WTC11 (cell line): ENCODE results near the gene BPI. TPM values are rescaled to one million over a fixed set of nuclear protein-coding genes. Genes with fewer than 3 reads are reported as not detected.

ENCODE experiments used
- ATAC-seq: fragments of 200-7000 bp; cut with Tn5 transposase; 2 replicates; pipeline ENCODE4 v1.10.0; 2021; ENCODE audit warnings: mild to moderate bottlenecking, moderate library complexity
- CTCF ChIA-PET: fragments of 300-600 bp; sonication (Branson Sonifier 250); formaldehyde crosslinking; loops from one replicate; lab custom pipeline; 2021; ENCODE audit warnings: antibody characterized with exemption; lab: Charles Lee
- POLR2A ChIA-PET: fragments of 350-600 bp; sonication (Branson Sonifier 250); formaldehyde crosslinking; loops from one replicate; lab custom pipeline; 2021; ENCODE audit warnings: antibody characterized with exemption; lab: Charles Lee
- DNase-seq: peaks from one replicate; pipeline ENCODE4 v3.0.0; 2021; ENCODE audit warnings: low spot score
- H3K27ac Mint-ChIP-seq: 2 replicates; pipeline ENCODE4 v1.8.0; 2021; ENCODE audit warnings: mixed read lengths
- H3K27me3 Mint-ChIP-seq: 2 replicates; pipeline ENCODE4 v1.8.0; 2021; ENCODE audit warnings: low read depth, mild to moderate bottlenecking, moderate library complexity, mixed read lengths
- H3K36me3 Mint-ChIP-seq: 2 replicates; pipeline ENCODE4 v1.8.0; 2021; ENCODE audit warnings: mixed read lengths
- H3K4me1 Mint-ChIP-seq: 2 replicates; pipeline ENCODE4 v1.8.0; 2022; ENCODE audit warnings: mixed read lengths
- H3K4me3 Mint-ChIP-seq: 2 replicates; pipeline ENCODE4 v1.8.0; 2021; ENCODE audit warnings: mild to moderate bottlenecking, moderate library complexity, mixed read lengths
- H3K9me3 Mint-ChIP-seq: 2 replicates; pipeline ENCODE4 v1.8.0; 2021; ENCODE audit warnings: mixed read lengths
- AR ChIP-seq: fragments of 250-450 bp; sonication (Bioruptor Pico); IDR thresholded peaks from 2 replicates; pipeline ENCODE4 v1.9.0; 2021; ENCODE audit warnings: mild to moderate bottlenecking
- E2F4 ChIP-seq: sonication (generic); formaldehyde crosslinking; IDR thresholded peaks from 2 replicates; pipeline ENCODE4 v1.8.1; 2022; ENCODE audit warnings: low read depth, mild to moderate bottlenecking, moderate library complexity, missing genetic modification reagents, borderline replicate concordance
- FOXJ3 ChIP-seq: sonication (generic); formaldehyde crosslinking; IDR thresholded peaks from 2 replicates; pipeline ENCODE4 v1.9.0; 2021; ENCODE audit warnings: missing genetic modification reagents, mild to moderate bottlenecking, borderline replicate concordance
- FOXP1 ChIP-seq: sonication (generic); formaldehyde crosslinking; IDR thresholded peaks from 2 replicates; pipeline ENCODE4 v1.8.0; 2022; ENCODE audit warnings: missing genetic modification reagents, mild to moderate bottlenecking, moderate library complexity, borderline replicate concordance
- FOXP4 ChIP-seq: sonication (generic); formaldehyde crosslinking; IDR thresholded peaks from 2 replicates; pipeline ENCODE4 v1.8.0; 2022; ENCODE audit warnings: mild to moderate bottlenecking, missing genetic modification reagents
- GTF2I ChIP-seq: fragments of 250-450 bp; sonication (Bioruptor Pico); conservative IDR thresholded peaks from 2 replicates; pipeline ENCODE4 v1.4.0; 2021; ENCODE audit warnings: mild to moderate bottlenecking
- IRF1 ChIP-seq: sonication (generic); formaldehyde crosslinking; IDR thresholded peaks from 2 replicates; pipeline ENCODE4 v1.8.0; 2023; ENCODE audit warnings: missing genetic modification reagents
- MXD4 ChIP-seq: fragments of 250-450 bp; sonication (Bioruptor Pico); IDR thresholded peaks from 2 replicates; pipeline ENCODE4 v1.8.0; 2021; ENCODE audit warnings: mild to moderate bottlenecking, moderate library complexity, borderline replicate concordance
- MYBL2 ChIP-seq: sonication (generic); formaldehyde crosslinking; IDR thresholded peaks from 2 replicates; pipeline ENCODE4 v1.8.1; 2023; ENCODE audit warnings: mild to moderate bottlenecking, moderate library complexity, missing genetic modification reagents
- SMAD4 ChIP-seq: sonication (generic); formaldehyde crosslinking; IDR thresholded peaks from 2 replicates; pipeline ENCODE4 v1.8.0; 2022; ENCODE audit warnings: mild to moderate bottlenecking, missing genetic modification reagents
- SP1 ChIP-seq: sonication (generic); formaldehyde crosslinking; conservative IDR thresholded peaks from 2 replicates; pipeline ENCODE4 v1.8.1; 2022; ENCODE audit warnings: missing genetic modification reagents
- USF1 ChIP-seq: sonication (generic); formaldehyde crosslinking; IDR thresholded peaks from 2 replicates; pipeline ENCODE4 v1.8.0; 2022; ENCODE audit warnings: mild to moderate bottlenecking, missing genetic modification reagents
- ZBTB21 ChIP-seq: sonication (generic); formaldehyde crosslinking; IDR thresholded peaks from 2 replicates; pipeline ENCODE4 v1.8.1; 2023; ENCODE audit warnings: mild to moderate bottlenecking, missing genetic modification reagents, borderline replicate concordance
- ZNF121 ChIP-seq: sonication (generic); formaldehyde crosslinking; IDR thresholded peaks from 2 replicates; pipeline ENCODE4 v1.8.0; 2023; ENCODE audit warnings: missing genetic modification reagents
- ZNF138 ChIP-seq: sonication (generic); formaldehyde crosslinking; conservative IDR thresholded peaks from 2 replicates; pipeline ENCODE4 v1.8.1; 2022; ENCODE audit warnings: mild to moderate bottlenecking, moderate library complexity, missing genetic modification reagents
- ZNF232 ChIP-seq: sonication (generic); formaldehyde crosslinking; IDR thresholded peaks from 2 replicates; pipeline ENCODE4 v1.8.0; 2022; ENCODE audit warnings: mild to moderate bottlenecking, missing genetic modification reagents
- ZNF263 ChIP-seq: sonication (generic); formaldehyde crosslinking; IDR thresholded peaks from 2 replicates; pipeline ENCODE4 v1.8.1; 2022; ENCODE audit warnings: low read depth, mild to moderate bottlenecking, moderate library complexity, missing genetic modification reagents
- ZNF396 ChIP-seq: fragments of 250-450 bp; sonication (Bioruptor Pico); IDR thresholded peaks from 2 replicates; pipeline ENCODE4 v1.8.0; 2021; ENCODE audit warnings: mild to moderate bottlenecking, moderate library complexity, borderline replicate concordance
- total RNA-seq: library from RNA; stranded (reverse); gene quantifications from 3 replicates; pipeline ENCODE4 v1.2.3, GENCODE V29; 2021
- TF ChIP-seq, protein P1 (sequence below): sonication (generic); formaldehyde crosslinking; IDR thresholded peaks from 2 replicates; pipeline ENCODE4 v1.8.0; 2022; ENCODE audit warnings: missing genetic modification reagents
- TF ChIP-seq, protein P2 (sequence below): sonication (generic); formaldehyde crosslinking; IDR thresholded peaks from 2 replicates; pipeline ENCODE4 v1.8.0; 2022; ENCODE audit warnings: mild to moderate bottlenecking, missing genetic modification reagents

The BPI gene
- total RNA-seq, 1 experiment from 2014 or later: not detected

- no peak for TF ChIP-seq AR (CRISPR knock-in tag)
Observed at GRCh38 chr20:38297916-38298674, 5.9 kb upstream of the BPI start (continued).

DNA sequence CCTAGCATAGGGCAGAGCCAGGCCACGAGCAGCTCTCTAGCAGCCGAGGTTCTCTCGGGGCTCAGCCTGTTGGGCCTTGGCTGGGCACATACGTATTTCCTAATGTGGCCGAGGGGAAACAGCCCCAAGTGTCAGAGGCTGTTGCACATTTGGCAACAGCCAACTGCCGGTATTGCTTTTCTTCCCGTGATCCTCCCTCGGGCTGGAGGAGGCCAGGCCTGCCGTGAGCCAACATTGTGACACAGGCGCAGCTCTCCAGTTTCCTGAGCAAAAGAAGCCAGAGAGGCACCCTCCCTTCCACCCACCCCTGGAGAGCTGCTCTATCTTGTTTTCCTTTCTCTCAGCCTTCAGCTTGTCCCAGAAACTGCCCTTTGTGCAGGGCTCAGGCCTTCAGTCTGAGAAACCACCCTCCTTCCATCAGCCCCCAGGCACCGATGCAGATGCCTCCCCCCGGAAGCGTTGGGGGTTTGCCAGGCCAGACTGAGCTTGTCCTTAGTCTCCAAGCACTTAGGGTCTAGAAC, 5.1 kb upstream of the BPI start:
- H3K27me3 Mint-ChIP-seq: no peaks in the 10 kb centered on the region
- TF ChIP-seq MXD4 (CRISPR knock-in tag) (no peak), FOXP4 (CRISPR knock-in tag) (no peak)
- H3K4me3 Mint-ChIP-seq: no peak overlapping the region
- ATAC-seq: no peak
- no peaks in the 10 kb centered on the region for H3K36me3 Mint-ChIP-seq
- peaks cover 13% of the 10 kb centered on the region for H3K4me1 Mint-ChIP-seq
- H3K9me3 Mint-ChIP-seq: no peaks in the 10 kb centered on the region
- CTCF ChIA-PET: interaction anchor here (0.7 to 2.5 kb wide), 5 partner anchors 23 to 407 kb away, joined by 3 to 13 read pairs (median 4); no protein-coding TSS in a partner anchor
- no peak for DNase-seq
- POLR2A ChIA-PET: no interaction called here
- peak overlapping the region; percentile 84; the same call in 1 of the 2 replicates for H3K27ac Mint-ChIP-seq

GRCh38 chr20:38299963-38300362, 4.0 kb upstream of the BPI start:
- ATAC-seq: peak; percentile 67
- no peak for DNase-seq
- no peak overlapping the region for H3K27ac Mint-ChIP-seq
- no peaks in the 10 kb centered on the region for H3K9me3 Mint-ChIP-seq
- no peaks in the 10 kb centered on the region for H3K36me3 Mint-ChIP-seq
- H3K4me3 Mint-ChIP-seq: no peak overlapping the region
- CTCF ChIA-PET: interaction anchor here (0.6 to 2.5 kb wide), 12 partner anchors 8 to 242 kb away, joined by 3 to 13 read pairs (median 5); no protein-coding TSS in a partner anchor
- H3K4me1 Mint-ChIP-seq: peaks cover 11% of the 10 kb centered on the region
- POLR2A ChIA-PET: interaction anchor here (0.6 kb wide), 1 partner anchor 13 kb away, joined by 3 read pairs; no protein-coding TSS in a partner anchor
- no peaks in the 10 kb centered on the region for H3K27me3 Mint-ChIP-seq
- TF ChIP-seq FOXJ3 (CRISPR knock-in tag): no peak
- no peak for TF ChIP-seq USF1 (CRISPR knock-in tag)
- TF ChIP-seq FOXP1 (CRISPR knock-in tag): 0 out of 2 replicates have a peak, but pooled peaks have one; percentile 23
- no peak for TF ChIP-seq IRF1
- no peak for TF ChIP-seq ZNF263 (CRISPR knock-in tag)
- no peak for TF ChIP-seq GTF2I
- TF ChIP-seq, protein P1, sequence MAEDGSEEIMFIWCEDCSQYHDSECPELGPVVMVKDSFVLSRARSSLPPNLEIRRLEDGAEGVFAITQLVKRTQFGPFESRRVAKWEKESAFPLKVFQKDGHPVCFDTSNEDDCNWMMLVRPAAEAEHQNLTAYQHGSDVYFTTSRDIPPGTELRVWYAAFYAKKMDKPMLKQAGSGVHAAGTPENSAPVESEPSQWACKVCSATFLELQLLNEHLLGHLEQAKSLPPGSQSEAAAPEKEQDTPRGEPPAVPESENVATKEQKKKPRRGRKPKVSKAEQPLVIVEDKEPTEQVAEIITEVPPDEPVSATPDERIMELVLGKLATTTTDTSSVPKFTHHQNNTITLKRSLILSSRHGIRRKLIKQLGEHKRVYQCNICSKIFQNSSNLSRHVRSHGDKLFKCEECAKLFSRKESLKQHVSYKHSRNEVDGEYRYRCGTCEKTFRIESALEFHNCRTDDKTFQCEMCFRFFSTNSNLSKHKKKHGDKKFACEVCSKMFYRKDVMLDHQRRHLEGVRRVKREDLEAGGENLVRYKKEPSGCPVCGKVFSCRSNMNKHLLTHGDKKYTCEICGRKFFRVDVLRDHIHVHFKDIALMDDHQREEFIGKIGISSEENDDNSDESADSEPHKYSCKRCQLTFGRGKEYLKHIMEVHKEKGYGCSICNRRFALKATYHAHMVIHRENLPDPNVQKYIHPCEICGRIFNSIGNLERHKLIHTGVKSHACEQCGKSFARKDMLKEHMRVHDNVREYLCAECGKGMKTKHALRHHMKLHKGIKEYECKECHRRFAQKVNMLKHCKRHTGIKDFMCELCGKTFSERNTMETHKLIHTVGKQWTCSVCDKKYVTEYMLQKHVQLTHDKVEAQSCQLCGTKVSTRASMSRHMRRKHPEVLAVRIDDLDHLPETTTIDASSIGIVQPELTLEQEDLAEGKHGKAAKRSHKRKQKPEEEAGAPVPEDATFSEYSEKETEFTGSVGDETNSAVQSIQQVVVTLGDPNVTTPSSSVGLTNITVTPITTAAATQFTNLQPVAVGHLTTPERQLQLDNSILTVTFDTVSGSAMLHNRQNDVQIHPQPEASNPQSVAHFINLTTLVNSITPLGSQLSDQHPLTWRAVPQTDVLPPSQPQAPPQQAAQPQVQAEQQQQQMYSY (CRISPR knock-in tag): peak; percentile 47
- TF ChIP-seq SP1: no peak
- no peak for TF ChIP-seq SMAD4 (CRISPR knock-in tag)
- no peak for TF ChIP-seq ZNF232
- no peak for TF ChIP-seq ZNF138 (CRISPR knock-in tag)
- no peak for TF ChIP-seq E2F4 (CRISPR knock-in tag)
- TF ChIP-seq ZNF121 (CRISPR knock-in tag): no peak
- TF ChIP-seq MYBL2 (CRISPR knock-in tag): no peak
- no peak for TF ChIP-seq ZBTB21 (CRISPR knock-in tag)
- TF ChIP-seq ZNF396 (CRISPR knock-in tag): no peak
- TF ChIP-seq, protein P2, sequence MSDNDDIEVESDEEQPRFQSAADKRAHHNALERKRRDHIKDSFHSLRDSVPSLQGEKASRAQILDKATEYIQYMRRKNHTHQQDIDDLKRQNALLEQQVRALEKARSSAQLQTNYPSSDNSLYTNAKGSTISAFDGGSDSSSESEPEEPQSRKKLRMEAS: peak; percentile 46; the same call in 1 of the 2 replicates
